GM12875 (cell line): Measurements from ENCODE around the gene WDFY1.
A peak's percentile ranks its signal among the peaks of the same experiment; 100 is the strongest.
"Not testable (repeated sequence)": the region's sequence is repeated elsewhere in the genome, so short reads cannot be mapped to it uniquely, and the experiment has no call there.

Experiments used
- H3K4me3 ChIP-seq: one replicate; pipeline ENCODE4 v1.5.1; 2011; ENCODE audit warnings: low read depth, low read length, control low read depth
- CTCF ChIP-seq: IDR thresholded peaks from 2 replicates; pipeline ENCODE4 v1.5.1; 2011; ENCODE audit warnings: low read depth, mild to moderate bottlenecking, control low read depth, inconsistent platforms, low read length, moderate library complexity, borderline replicate concordance; ENCODE audit not compliant: insufficient read depth

WDFY1 gene

GRCh38 chr2:223947711-223948205 lies 2.6 kb upstream of the WDFY1 start:
- H3K4me3 ChIP-seq, result no peak overlapping the region
- no peak for TF ChIP-seq CTCF

GRCh38 chr2:223945755-223946154 lies 620 bp upstream of the WDFY1 start:
- TF ChIP-seq CTCF, result no peak
- H3K4me3 ChIP-seq, result no peak overlapping the region

GRCh38 chr2:223944166-223944702 lies 901 bp downstream of the WDFY1 start:
- H3K4me3 ChIP-seq, result peak overlapping the region; percentile 82
- TF ChIP-seq CTCF, result no peak

- TF ChIP-seq CTCF, result no peak
- H3K4me3 ChIP-seq, result no peak overlapping the region
Observed at GRCh38 chr2:223943561-223944008, 1.6 kb downstream of the WDFY1 start.

- no peak for TF ChIP-seq CTCF
- no peak overlapping the region for H3K4me3 ChIP-seq
Observed at GRCh38 chr2:223943135-223943534, 2.0 kb downstream of the WDFY1 start.

- no peak for TF ChIP-seq CTCF
- H3K4me3 ChIP-seq, result no peak overlapping the region
Observed at GRCh38 chr2:223941579-223942277, 3.4 kb downstream of the WDFY1 start.

GRCh38 chr2:223939438-223939837 lies 5.7 kb downstream of the WDFY1 start:
- not testable (repeated sequence) for H3K4me3 ChIP-seq

- H3K4me3 ChIP-seq, result no peak overlapping the region
Observed at GRCh38 chr2:223937535-223937934, 7.6 kb downstream of the WDFY1 start.

More at GRCh38 chr2:223937535-223937934, 7.6 kb downstream of the WDFY1 start:
- no peak for TF ChIP-seq CTCF
